SK-N-SH (cell line): ENCODE results near the gene EPB41L5. TPM values are rescaled to one million over a fixed set of nuclear protein-coding genes. Genes with fewer than 3 reads are reported as not detected.

ENCODE experiments used
- CTCF ChIA-PET: fragments of 300-600, 350-600 bp; formaldehyde crosslinking; extraction: SDS; loops from one replicate; lab custom pipeline; 2021; lab: Yijun Ruan, JAX
- POLR2A ChIA-PET: fragments of 350-600 bp; sonication (Branson Sonifier 250); formaldehyde crosslinking; extraction: SDS; loops from one replicate; lab custom pipeline; 2020; ENCODE audit warnings: antibody characterized with exemption, inconsistent platforms; lab: Yijun Ruan, JAX
- DNase-seq: peaks from one replicate; pipeline ENCODE4 v3.0.0; 2012
- H2AFZ ChIP-seq: fragments of 200-600 bp; sonication (generic); 2 replicates; pipeline ENCODE4 v1.8.1; 2016; ENCODE audit warnings: antibody characterized with exemption, mild to moderate bottlenecking, low read depth
- H3F3A ChIP-seq: fragments of 200-600 bp; sonication (generic); replicated peaks from 2 replicates; pipeline ENCODE3; 2016; ENCODE audit warnings: antibody characterized with exemption, mild to moderate bottlenecking; ENCODE audit not compliant: insufficient read depth
- H3K27ac ChIP-seq, 2 experiments: fragments of 200-500 bp in 1 of 2; fragments of 200-600 bp in 1 of 2; sonication (Bioruptor generic) in 1 of 2; sonication (generic), shearing (Covaris generic) in 1 of 2; 2 replicates each; pipeline versions ENCODE4 v1.5.1 to v1.6.1; 2014 to 2016; ENCODE audit warnings: low read depth in 2 of 2, inconsistent platforms in 1 of 2, low read length in 1 of 2, mild to moderate bottlenecking in 1 of 2, mixed read lengths in 1 of 2
- H3K27me3 ChIP-seq: fragments of 200-600 bp; sonication (generic), shearing (Covaris generic); 2 replicates; pipeline ENCODE4 v1.6.1; 2016; ENCODE audit warnings: mixed run types; ENCODE audit not compliant: insufficient read depth
- H3K36me3 ChIP-seq, 2 experiments: fragments of 200-500 bp in 1 of 2; fragments of 200-600 bp in 1 of 2; sonication (Bioruptor generic) in 1 of 2; sonication (generic) in 1 of 2; replicated peaks in 1 of 2; 2 replicates each; pipeline versions ENCODE3 to v1.5.1; 2014 to 2016; ENCODE audit warnings: low read length in 1 of 2, mild to moderate bottlenecking in 1 of 2; ENCODE audit not compliant: insufficient read depth in 2 of 2, control insufficient read depth in 1 of 2
- H3K4me1 ChIP-seq, 2 experiments: fragments of 200-500 bp in 1 of 2; fragments of 200-600 bp in 1 of 2; sonication (Bioruptor generic) in 1 of 2; sonication (generic), shearing (Covaris generic) in 1 of 2; 2 replicates each; pipeline versions ENCODE4 v1.5.1 to v1.6.1; 2014 to 2016; ENCODE audit warnings: low read depth in 1 of 2, low read length in 1 of 2, mixed run types in 1 of 2; ENCODE audit not compliant: insufficient read depth in 2 of 2, control insufficient read depth in 1 of 2
- H3K4me2 ChIP-seq: fragments of 200-600 bp; sonication (generic), shearing (Covaris generic); 2 replicates; pipeline ENCODE4 v1.6.1; 2017; ENCODE audit warnings: mixed run types
- H3K4me3 ChIP-seq, 2 experiments: fragments of 200-500 bp in 1 of 2; fragments of 200-600 bp in 1 of 2; sonication (Bioruptor generic) in 1 of 2; sonication (generic), shearing (Covaris generic) in 1 of 2; 2 replicates each; pipeline versions ENCODE4 v1.5.1 to v1.8.1; 2014 to 2016; ENCODE audit warnings: low read depth in 2 of 2, inconsistent platforms in 1 of 2, low read length in 1 of 2, mild to moderate bottlenecking in 1 of 2, mixed read lengths in 1 of 2, moderate library complexity in 1 of 2
- H3K79me2 ChIP-seq: fragments of 200-600 bp; sonication (generic); 2 replicates; pipeline ENCODE4 v1.8.1; 2017; ENCODE audit warnings: mild to moderate bottlenecking; ENCODE audit not compliant: insufficient read depth
- H3K9ac ChIP-seq: fragments of 200-600 bp; sonication (generic); 2 replicates; pipeline ENCODE4 v1.6.1; 2017; ENCODE audit warnings: mixed run types
- H3K9me2 ChIP-seq: fragments of 200-600 bp; sonication (generic); 2 replicates; pipeline ENCODE4 v1.6.1; 2017; ENCODE audit warnings: mixed run types
- H3K9me3 ChIP-seq: fragments of 200-600 bp; sonication (generic); 2 replicates; pipeline ENCODE4 v1.6.1; 2017; ENCODE audit warnings: mixed run types, mild to moderate bottlenecking, moderate library complexity
- H4K20me1 ChIP-seq: fragments of 200-600 bp; sonication (generic); 2 replicates; pipeline ENCODE4 v1.6.1; 2017; ENCODE audit warnings: mild to moderate bottlenecking, mixed run types; ENCODE audit not compliant: insufficient read depth
- CHD2 ChIP-seq: fragments of 150-350 bp; IDR thresholded peaks from 2 replicates; pipeline ENCODE4 v1.6.1; 2018; ENCODE audit warnings: low read length; ENCODE audit not compliant: partially characterized antibody
- CTCF ChIP-seq: fragments of 200-600 bp; sonication (generic); IDR thresholded peaks from 2 replicates; pipeline ENCODE4 v1.6.1; 2017; ENCODE audit warnings: antibody characterized with exemption, mild to moderate bottlenecking, moderate library complexity
- ELF1 ChIP-seq: IDR thresholded peaks from 2 replicates; pipeline ENCODE4 v1.4.0; 2012
- EP300 ChIP-seq, 2 experiments: IDR thresholded peaks; 2 replicates each; pipeline versions ENCODE4 v1.4.0 to v1.6.1; 2012; ENCODE audit warnings: borderline replicate concordance in 1 of 2, low read depth in 1 of 2, low read length in 1 of 2
- EZH2phosphoT487 ChIP-seq: fragments of 200-600 bp; sonication (generic); IDR thresholded peaks from 2 replicates; pipeline ENCODE4 v1.6.1; 2017; ENCODE audit warnings: low read depth, mixed run types, mild to moderate bottlenecking, antibody characterized with exemption, moderate library complexity, borderline replicate concordance
- FOSL2 ChIP-seq: IDR thresholded peaks from 2 replicates; pipeline ENCODE4 v1.4.0; 2012; ENCODE audit warnings: low read depth, mild to moderate bottlenecking, moderate library complexity, borderline replicate concordance
- FOXJ3 ChIP-seq: sonication (generic); formaldehyde crosslinking; IDR thresholded peaks from 2 replicates; pipeline ENCODE4 v1.5.1; 2020; ENCODE audit warnings: mild to moderate bottlenecking, missing genetic modification reagents
- FOXM1 ChIP-seq: IDR thresholded peaks from 2 replicates; pipeline ENCODE4 v1.4.0; 2012; ENCODE audit warnings: low read depth, mild to moderate bottlenecking
- GABPA ChIP-seq: IDR thresholded peaks from 2 replicates; pipeline ENCODE4 v1.4.0; 2012; ENCODE audit warnings: low read depth, mild to moderate bottlenecking
- IRF3 ChIP-seq: fragments of 150-350 bp; IDR thresholded peaks from 2 replicates; pipeline ENCODE4 v1.6.1; 2016; ENCODE audit warnings: mild to moderate bottlenecking, low read depth, low read length
- JUND ChIP-seq: IDR thresholded peaks from 2 replicates; pipeline ENCODE4 v1.4.0; 2012
- MAX ChIP-seq: IDR thresholded peaks from 2 replicates; pipeline ENCODE4 v1.4.0; 2012; ENCODE audit warnings: low read depth
- MEF2A ChIP-seq: IDR thresholded peaks from 2 replicates; pipeline ENCODE4 v1.4.0; 2012; ENCODE audit warnings: low read depth, borderline replicate concordance
- MXI1 ChIP-seq: IDR thresholded peaks from 2 replicates; pipeline ENCODE4 v1.6.1; 2012; ENCODE audit warnings: mild to moderate bottlenecking, low read depth, low read length, improper control_type of control experiment
- NFIC ChIP-seq: IDR thresholded peaks from 2 replicates; pipeline ENCODE4 v1.4.0; 2012; ENCODE audit warnings: borderline replicate concordance
- NRF1 ChIP-seq: IDR thresholded peaks from 2 replicates; pipeline ENCODE4 v1.6.1; 2012; ENCODE audit warnings: low read depth, mild to moderate bottlenecking, low read length
- PBX3 ChIP-seq: IDR thresholded peaks from 2 replicates; pipeline ENCODE4; 2012
- RCOR1 ChIP-seq: fragments of 150-350 bp; IDR thresholded peaks from 2 replicates; pipeline ENCODE4 v1.6.1; 2017; ENCODE audit warnings: antibody characterized with exemption, low read length
- SIN3A ChIP-seq: IDR thresholded peaks from 2 replicates; pipeline ENCODE4 v1.6.1; 2012; ENCODE audit warnings: low read depth, mild to moderate bottlenecking, low read length, moderate library complexity, borderline replicate concordance
- TAF1 ChIP-seq: IDR thresholded peaks from 2 replicates; pipeline ENCODE4 v1.6.1; 2012; ENCODE audit warnings: low read depth, mild to moderate bottlenecking, low read length, moderate library complexity, borderline replicate concordance
- TEAD4 ChIP-seq: IDR thresholded peaks from 2 replicates; pipeline ENCODE4 v1.4.0; 2012; ENCODE audit warnings: mild to moderate bottlenecking, borderline replicate concordance; ENCODE audit not compliant: insufficient read depth
- USF2 ChIP-seq: fragments of 150-350 bp; IDR thresholded peaks from 2 replicates; pipeline ENCODE4 v1.6.1; 2017; ENCODE audit warnings: antibody characterized with exemption, low read length, low read depth, borderline replicate concordance
- YY1 ChIP-seq: IDR thresholded peaks from 2 replicates; pipeline ENCODE4 v1.4.0; 2012; ENCODE audit warnings: low read depth, mild to moderate bottlenecking
- ZBTB33 ChIP-seq: IDR thresholded peaks from 2 replicates; pipeline ENCODE4 v1.4.0; 2012; ENCODE audit warnings: low read depth, borderline replicate concordance
- WGBS: methylation state at CpG from one replicate; pipeline ENCODE4 v1.1.6; 2017; ENCODE audit warnings: low lambda C conversion rate; 5-methylcytosine and 5-hydroxymethylcytosine counted together
- polyA plus RNA-seq, 3 experiments: library from polyadenylated mRNA; depleted of rRNA; stranded (reverse); fragments of >200 nt; gene quantifications; 2 replicates each; pipeline ENCODE4 v1.2.3, GENCODE V29; 2012

The EPB41L5 gene
- polyA plus RNA-seq (2012; rRNA removed) = 5.3 and 8.8 TPM in 2 replicates
- polyA plus RNA-seq (2012; cell fraction: cytosol; rRNA removed) = 7.6 and 8.0 TPM in 2 replicates
- polyA plus RNA-seq (2012; cell fraction: nucleus; rRNA removed) = 7.1 and 11.5 TPM in 2 replicates

GRCh38 chr2:120012771-120013596 is at the start of gene EPB41L5:
TSS of gene EPB41L5 (plus strand) at chr2:120013077. CDS start at chr2:120019085, 6,008 bp downstream.
- CTCF ChIA-PET = interaction anchor here (1.3 kb wide), 1 partner anchor 260 kb away, joined by 3 read pairs; no protein-coding TSS in a partner anchor
- Histone ChIP-seq H3K9me3 (no peaks in the 10 kb centered on the region), H3K27ac (peak within 1 kb of the TSS; percentile 65 to 71; a peak in 3 of 4 replicates), H4K20me1 (0 out of 2 replicates have a peak, but pooled peaks cover 4% of the 10 kb centered on the region), H3K36me3 (no peaks in the 10 kb centered on the region), H3K27me3 (no peaks in the 10 kb centered on the region), H3K9me2 (no peaks in the 10 kb centered on the region), H3K4me2 (peak within 1 kb of the TSS; percentile 79), H2AFZ (peak within 1 kb of the TSS; percentile 94), H3K4me3 (peak within 1 kb of the TSS; percentile 78 to 90), H3K9ac (peak within 1 kb of the TSS; percentile 86), H3F3A (peaks cover 3% of the 10 kb centered on the region), H3K79me2 (peaks cover 19% of the 10 kb centered on the region), H3K4me1 (peaks cover 6 to 13% of the 10 kb centered on the region in 2 experiments; a peak in 3 of 4 replicates)
- POLR2A ChIA-PET = interaction anchor here (0.5 to 1.2 kb wide), 4 partner anchors 9 to 253 kb away, joined by 3 to 6 read pairs (median 3); partner anchors contain the start of gene PTPN4
- peak; percentile 96 for DNase-seq
- WGBS = under 1% methylated on average over 12 of the region's 104 CpGs
- TF ChIP-seq USF2 (no peak), NRF1 (no peak), JUND (peak; percentile 27; the same call in 1 of the 2 replicates), PBX3 (peak; percentile 50), YY1 (peak; percentile 53; the same call in 1 of the 2 replicates), MEF2A (no peak), RCOR1 (0 out of 2 replicates have a peak, but pooled peaks have one; percentile 12), CTCF (no peak), GABPA (no peak; the same call in 1 of the 2 replicates), MAX (peak; percentile 93), TAF1 (no peak), MXI1 (no peak; the same call in 1 of the 2 replicates), FOSL2 (0 out of 2 replicates have a peak, but pooled peaks have one; percentile 14), EP300 (IDR thresholded peaks at IDR 0.05; ENCODE audit: borderline replicate concordance in 1 of 2, low read depth in 1 of 2, low read length in 1 of 2) (peak in 1 of 2 experiments; percentile 46; a peak in 1 of 4 replicates), ZBTB33 (no peak), EZH2phosphoT487 (no peak), FOXJ3 (CRISPR knock-in tag) (no peak), TEAD4 (0 out of 2 replicates have a peak, but pooled peaks have one; percentile 16), CHD2 (peak; percentile 40), SIN3A (peak; percentile 71; the same call in 1 of the 2 replicates), ELF1 (0 out of 2 replicates have a peak, but pooled peaks have one; percentile 51), IRF3 (no peak), NFIC (peak; percentile 18; the same call in 1 of the 2 replicates), FOXM1 (no peak)
